HepG2 (cell line): ENCODE data around the gene COL27A1.

Experiments used
- EZH2 ChIP-seq: conservative IDR thresholded peaks from 2 replicates; pipeline ENCODE4 v1.6.1; 2012; ENCODE audit warnings: mild to moderate bottlenecking, low read depth, low read length, moderate library complexity
- NPAS2 ChIP-seq: sonication (generic); formaldehyde crosslinking; IDR thresholded peaks from 2 replicates; pipeline ENCODE4 v1.8.0; 2022; ENCODE audit warnings: mild to moderate bottlenecking, missing genetic modification reagents, borderline replicate concordance
- PTBP1 ChIP-seq: fragments of 200-400 bp; formaldehyde crosslinking; IDR thresholded peaks from 2 replicates; pipeline ENCODE4 v1.6.1; 2018; ENCODE audit warnings: low read length, low read depth; ENCODE audit not compliant: poor library complexity, severe bottlenecking
- RAD51 ChIP-seq: fragments of 450-650 bp; IDR thresholded peaks from 2 replicates; pipeline ENCODE4 v1.6.1; 2016; ENCODE audit warnings: borderline replicate concordance
- RFX3 ChIP-seq: IDR thresholded peaks from 2 replicates; pipeline ENCODE4 v1.6.1; 2016; ENCODE audit warnings: missing biosample characterization, missing genetic modification reagents
- RFX5 ChIP-seq: IDR thresholded peaks from 2 replicates; pipeline ENCODE4 v1.6.1; 2011; ENCODE audit warnings: low read depth, low read length, improper control_type of control experiment
- SIN3A ChIP-seq: IDR thresholded peaks from 2 replicates; pipeline ENCODE4 v1.6.1; 2011; ENCODE audit warnings: low read depth, mild to moderate bottlenecking, control low read depth, low read length, borderline replicate concordance
- ZBTB49 ChIP-seq: sonication (generic); formaldehyde crosslinking; IDR thresholded peaks from 2 replicates; pipeline ENCODE4 v1.4.0; 2020; ENCODE audit warnings: missing genetic modification reagents, borderline replicate concordance
- ZNF280B ChIP-seq: sonication (generic); formaldehyde crosslinking; IDR thresholded peaks from 2 replicates; pipeline ENCODE4 v1.5.0; 2020; ENCODE audit warnings: missing genetic modification reagents, mild to moderate bottlenecking, borderline replicate concordance
- ZSCAN29 ChIP-seq: sonication (generic); formaldehyde crosslinking; conservative IDR thresholded peaks from 2 replicates; pipeline ENCODE4 v1.4.0; 2020; ENCODE audit warnings: mild to moderate bottlenecking, missing genetic modification reagents
- TF ChIP-seq, protein P1 (sequence below): sonication (generic); formaldehyde crosslinking; IDR thresholded peaks from 2 replicates; pipeline ENCODE4 v1.5.1; 2020; ENCODE audit warnings: mild to moderate bottlenecking, missing genetic modification reagents, moderate library complexity
- TF ChIP-seq, protein P2 (sequence below): sonication (generic); formaldehyde crosslinking; IDR thresholded peaks from 2 replicates; pipeline ENCODE4 v1.4.0; 2020; ENCODE audit warnings: missing genetic modification reagents

DNA sequence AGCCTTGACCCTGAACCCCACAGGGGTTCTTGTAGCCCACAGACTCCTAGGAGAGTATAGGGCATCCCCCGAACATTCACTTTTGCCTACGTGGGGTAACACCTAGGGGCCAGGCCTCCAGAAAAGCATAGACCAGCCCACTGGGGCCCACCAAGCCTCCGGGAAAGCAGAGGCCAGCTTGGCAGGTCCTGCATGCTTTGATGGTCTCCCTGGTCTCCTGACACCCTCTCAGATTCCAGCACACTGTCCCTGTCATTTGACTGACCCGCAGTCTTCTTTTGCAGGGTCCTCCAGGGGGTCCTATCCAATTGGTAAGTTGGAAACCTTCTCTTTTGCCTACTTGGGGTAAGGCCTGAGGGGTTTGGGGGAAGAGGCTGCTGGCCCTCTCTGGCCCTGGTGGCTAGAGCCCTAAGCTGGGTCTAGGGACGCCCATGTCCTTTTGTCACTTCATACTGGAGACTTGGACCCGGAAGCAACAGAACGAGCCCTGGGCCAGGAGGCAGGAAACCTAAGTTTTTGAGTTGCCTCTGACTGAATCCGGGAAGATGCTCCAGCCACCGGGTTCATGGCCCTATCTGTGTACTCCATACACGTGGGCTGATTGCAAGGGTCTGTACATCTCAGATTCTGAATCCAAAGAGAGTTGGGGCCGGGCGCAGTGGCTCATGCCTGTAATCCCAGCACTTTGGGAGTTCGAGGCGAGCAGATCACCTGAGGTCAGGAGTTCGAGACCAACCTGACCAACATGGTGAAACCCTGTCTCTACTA is 146.6 kb downstream of the COL27A1 start:
- TF ChIP-seq RFX3 (CRISPR knock-in tag) = no peak
- no peak for TF ChIP-seq PTBP1
- TF ChIP-seq RAD51 = no peak
- no peak for TF ChIP-seq NPAS2
- no peak for TF ChIP-seq RFX5
- no peak for TF ChIP-seq ZSCAN29
- TF ChIP-seq ZBTB49 (CRISPR knock-in tag) = no peak
- no peak for TF ChIP-seq ZNF280B (CRISPR knock-in tag)
- TF ChIP-seq SIN3A = no peak
- no peak for TF ChIP-seq EZH2
- TF ChIP-seq, protein P1, sequence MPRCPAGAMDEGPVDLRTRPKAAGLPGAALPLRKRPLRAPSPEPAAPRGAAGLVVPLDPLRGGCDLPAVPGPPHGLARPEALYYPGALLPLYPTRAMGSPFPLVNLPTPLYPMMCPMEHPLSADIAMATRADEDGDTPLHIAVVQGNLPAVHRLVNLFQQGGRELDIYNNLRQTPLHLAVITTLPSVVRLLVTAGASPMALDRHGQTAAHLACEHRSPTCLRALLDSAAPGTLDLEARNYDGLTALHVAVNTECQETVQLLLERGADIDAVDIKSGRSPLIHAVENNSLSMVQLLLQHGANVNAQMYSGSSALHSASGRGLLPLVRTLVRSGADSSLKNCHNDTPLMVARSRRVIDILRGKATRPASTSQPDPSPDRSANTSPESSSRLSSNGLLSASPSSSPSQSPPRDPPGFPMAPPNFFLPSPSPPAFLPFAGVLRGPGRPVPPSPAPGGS (CRISPR knock-in tag) = no peak
- TF ChIP-seq, protein P2, sequence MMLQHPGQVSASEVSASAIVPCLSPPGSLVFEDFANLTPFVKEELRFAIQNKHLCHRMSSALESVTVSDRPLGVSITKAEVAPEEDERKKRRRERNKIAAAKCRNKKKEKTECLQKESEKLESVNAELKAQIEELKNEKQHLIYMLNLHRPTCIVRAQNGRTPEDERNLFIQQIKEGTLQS (CRISPR knock-in tag) = no peak
